K562 (cell line): ENCODE results near the gene C9. TPM values are rescaled to one million over a fixed set of nuclear protein-coding genes. Genes with fewer than 3 reads are reported as not detected.

Source experiments
- DACH1 ChIP-seq: fragments of 450-650 bp; IDR thresholded peaks from 2 replicates; pipeline ENCODE4 v1.6.1; 2018; ENCODE audit not compliant: partially characterized antibody
- GATAD2B ChIP-seq: fragments of 450-650 bp; IDR thresholded peaks from 2 replicates; pipeline ENCODE4 v1.6.1; 2017; ENCODE audit warnings: mild to moderate bottlenecking, borderline replicate concordance
- HDAC3 ChIP-seq: fragments of 450-650 bp; IDR thresholded peaks from 2 replicates; pipeline ENCODE4 v1.6.1; 2018; ENCODE audit warnings: borderline replicate concordance, mild to moderate bottlenecking, moderate library complexity; ENCODE audit not compliant: partially characterized antibody
- HDAC6 ChIP-seq: IDR thresholded peaks from 2 replicates; pipeline ENCODE4 v1.6.1; 2012; ENCODE audit warnings: low read depth, mild to moderate bottlenecking, control low read depth, inconsistent platforms, low read length, moderate library complexity
- SMARCC2 ChIP-seq: fragments of 450-650 bp; IDR thresholded peaks from 2 replicates; pipeline ENCODE4 v1.6.1; 2017; ENCODE audit warnings: antibody characterized with exemption, moderate library complexity, mild to moderate bottlenecking, low read depth
- TAF1 ChIP-seq: IDR thresholded peaks from 2 replicates; pipeline ENCODE4 v1.6.1; 2011; ENCODE audit warnings: mild to moderate bottlenecking, low read length, moderate library complexity; ENCODE audit not compliant: insufficient read depth, control insufficient read depth, severe bottlenecking; ENCODE audit errors: extremely low read depth
- XRCC3 ChIP-seq: fragments of 450-650 bp; IDR thresholded peaks from 2 replicates; pipeline ENCODE4 v1.6.1; 2017; ENCODE audit warnings: mild to moderate bottlenecking, moderate library complexity
- ZFP1 ChIP-seq: fragments of 450-650 bp; formaldehyde crosslinking; IDR thresholded peaks from 2 replicates; pipeline ENCODE4 v1.4.0; 2020; ENCODE audit warnings: mild to moderate bottlenecking, mixed read lengths
- ZNF589 ChIP-seq: fragments of 200-800 bp; sonication (Bioruptor generic); IDR thresholded peaks from 2 replicates; pipeline ENCODE4 v1.6.1; 2016; ENCODE audit warnings: low read depth, missing genetic modification characterization, missing compliant biosample characterization
- polyA plus RNA-seq, 8 experiments: library from polyadenylated mRNA; depleted of rRNA in 4 of 8; stranded (reverse) in 5 of 8; unstranded in 3 of 8; fragments of >200 nt; fragmentation: Nextera tagmentation in 2 of 8; fragmentation: Illumina TruSeq in 1 of 8; extraction: Ambion mirVana in 2 of 8; extraction: Trizol in 1 of 8; gene quantifications; 2 replicates each; pipeline versions ENCODE4 v1.2.1 to v1.2.3, GENCODE V29; 2011 to 2014; ENCODE audit warnings: inconsistent platforms in 1 of 8, missing spikeins in 1 of 8
- total RNA-seq, 7 experiments: library from RNA; depleted of rRNA in 6 of 7; stranded (reverse); fragments of >200 nt in 6 of 7; fragmentation: Illumina TruSeq in 2 of 7; extraction: Trizol in 2 of 7; gene quantifications; 2 replicates each; pipeline versions ENCODE4 v1.2.1 to v1.2.3, GENCODE V29; 2011 to 2021; ENCODE audit warnings: low replicate concordance in 1 of 7
- TF ChIP-seq, protein P1 (sequence below), 2 experiments: fragments of 450-650 bp in 1 of 2; sonication (generic) in 1 of 2; formaldehyde crosslinking in 1 of 2; IDR thresholded peaks; 2 replicates each; pipeline versions ENCODE4 v1.7.1 to v1.9.0; 2016 to 2022; ENCODE audit warnings: inconsistent platforms in 1 of 2, mild to moderate bottlenecking in 1 of 2, missing genetic modification reagents in 1 of 2
- TF ChIP-seq, protein P2 (sequence below): fragments of 450-650 bp; formaldehyde crosslinking; conservative IDR thresholded peaks from 2 replicates; pipeline ENCODE4 v1.4.0; 2022; ENCODE audit warnings: mild to moderate bottlenecking, missing genetic modification characterization
- TF ChIP-seq, protein P3 (sequence below): IDR thresholded peaks from 2 replicates; pipeline ENCODE4 v1.6.1; 2011; ENCODE audit not compliant: insufficient read length; ENCODE audit errors: extremely low read depth
- TF ChIP-seq, protein P4 (sequence below): fragments of 200-800 bp; sonication (Bioruptor generic); IDR thresholded peaks from 2 replicates; pipeline ENCODE4 v1.6.1; 2017; ENCODE audit warnings: missing genetic modification characterization, missing compliant biosample characterization

C9 gene
- total and polyA plus RNA-seq, 9 of the 15 experiments (the other 6 are each of a cell fraction or from before 2014, with no cell fraction given) = 0.08 to 0.38 TPM; not detected in 7

- TF ChIP-seq, protein P1, sequence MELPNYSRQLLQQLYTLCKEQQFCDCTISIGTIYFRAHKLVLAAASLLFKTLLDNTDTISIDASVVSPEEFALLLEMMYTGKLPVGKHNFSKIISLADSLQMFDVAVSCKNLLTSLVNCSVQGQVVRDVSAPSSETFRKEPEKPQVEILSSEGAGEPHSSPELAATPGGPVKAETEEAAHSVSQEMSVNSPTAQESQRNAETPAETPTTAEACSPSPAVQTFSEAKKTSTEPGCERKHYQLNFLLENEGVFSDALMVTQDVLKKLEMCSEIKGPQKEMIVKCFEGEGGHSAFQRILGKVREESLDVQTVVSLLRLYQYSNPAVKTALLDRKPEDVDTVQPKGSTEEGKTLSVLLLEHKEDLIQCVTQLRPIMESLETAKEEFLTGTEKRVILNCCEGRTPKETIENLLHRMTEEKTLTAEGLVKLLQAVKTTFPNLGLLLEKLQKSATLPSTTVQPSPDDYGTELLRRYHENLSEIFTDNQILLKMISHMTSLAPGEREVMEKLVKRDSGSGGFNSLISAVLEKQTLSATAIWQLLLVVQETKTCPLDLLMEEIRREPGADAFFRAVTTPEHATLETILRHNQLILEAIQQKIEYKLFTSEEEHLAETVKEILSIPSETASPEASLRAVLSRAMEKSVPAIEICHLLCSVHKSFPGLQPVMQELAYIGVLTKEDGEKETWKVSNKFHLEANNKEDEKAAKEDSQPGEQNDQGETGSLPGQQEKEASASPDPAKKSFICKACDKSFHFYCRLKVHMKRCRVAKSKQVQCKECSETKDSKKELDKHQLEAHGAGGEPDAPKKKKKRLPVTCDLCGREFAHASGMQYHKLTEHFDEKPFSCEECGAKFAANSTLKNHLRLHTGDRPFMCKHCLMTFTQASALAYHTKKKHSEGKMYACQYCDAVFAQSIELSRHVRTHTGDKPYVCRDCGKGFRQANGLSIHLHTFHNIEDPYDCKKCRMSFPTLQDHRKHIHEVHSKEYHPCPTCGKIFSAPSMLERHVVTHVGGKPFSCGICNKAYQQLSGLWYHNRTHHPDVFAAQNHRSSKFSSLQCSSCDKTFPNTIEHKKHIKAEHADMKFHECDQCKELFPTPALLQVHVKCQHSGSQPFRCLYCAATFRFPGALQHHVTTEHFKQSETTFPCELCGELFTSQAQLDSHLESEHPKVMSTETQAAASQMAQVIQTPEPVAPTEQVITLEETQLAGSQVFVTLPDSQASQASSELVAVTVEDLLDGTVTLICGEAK (IDR thresholded peaks at IDR 0.05) = peak; percentile 57; the same call in 1 of the 2 replicates
- TF ChIP-seq, protein P1 (CRISPR knock-in tag; IDR thresholded peaks at IDR 0.05) = no peak
- peak; percentile 96 for TF ChIP-seq DACH1
- TF ChIP-seq HDAC6 = no peak
- TF ChIP-seq ZFP1 (CRISPR knock-in tag) = no peak
- TF ChIP-seq SMARCC2 = peak; percentile 94
- TF ChIP-seq, protein P2, sequence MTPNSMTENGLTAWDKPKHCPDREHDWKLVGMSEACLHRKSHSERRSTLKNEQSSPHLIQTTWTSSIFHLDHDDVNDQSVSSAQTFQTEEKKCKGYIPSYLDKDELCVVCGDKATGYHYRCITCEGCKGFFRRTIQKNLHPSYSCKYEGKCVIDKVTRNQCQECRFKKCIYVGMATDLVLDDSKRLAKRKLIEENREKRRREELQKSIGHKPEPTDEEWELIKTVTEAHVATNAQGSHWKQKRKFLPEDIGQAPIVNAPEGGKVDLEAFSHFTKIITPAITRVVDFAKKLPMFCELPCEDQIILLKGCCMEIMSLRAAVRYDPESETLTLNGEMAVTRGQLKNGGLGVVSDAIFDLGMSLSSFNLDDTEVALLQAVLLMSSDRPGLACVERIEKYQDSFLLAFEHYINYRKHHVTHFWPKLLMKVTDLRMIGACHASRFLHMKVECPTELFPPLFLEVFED (CRISPR knock-in tag) = 0 out of 2 replicates have a peak, but pooled peaks have one; percentile 45
- TF ChIP-seq GATAD2B = no peak
- TF ChIP-seq, protein P3, sequence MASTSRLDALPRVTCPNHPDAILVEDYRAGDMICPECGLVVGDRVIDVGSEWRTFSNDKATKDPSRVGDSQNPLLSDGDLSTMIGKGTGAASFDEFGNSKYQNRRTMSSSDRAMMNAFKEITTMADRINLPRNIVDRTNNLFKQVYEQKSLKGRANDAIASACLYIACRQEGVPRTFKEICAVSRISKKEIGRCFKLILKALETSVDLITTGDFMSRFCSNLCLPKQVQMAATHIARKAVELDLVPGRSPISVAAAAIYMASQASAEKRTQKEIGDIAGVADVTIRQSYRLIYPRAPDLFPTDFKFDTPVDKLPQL = no peak
- no peak for TF ChIP-seq XRCC3
- TF ChIP-seq, protein P4, sequence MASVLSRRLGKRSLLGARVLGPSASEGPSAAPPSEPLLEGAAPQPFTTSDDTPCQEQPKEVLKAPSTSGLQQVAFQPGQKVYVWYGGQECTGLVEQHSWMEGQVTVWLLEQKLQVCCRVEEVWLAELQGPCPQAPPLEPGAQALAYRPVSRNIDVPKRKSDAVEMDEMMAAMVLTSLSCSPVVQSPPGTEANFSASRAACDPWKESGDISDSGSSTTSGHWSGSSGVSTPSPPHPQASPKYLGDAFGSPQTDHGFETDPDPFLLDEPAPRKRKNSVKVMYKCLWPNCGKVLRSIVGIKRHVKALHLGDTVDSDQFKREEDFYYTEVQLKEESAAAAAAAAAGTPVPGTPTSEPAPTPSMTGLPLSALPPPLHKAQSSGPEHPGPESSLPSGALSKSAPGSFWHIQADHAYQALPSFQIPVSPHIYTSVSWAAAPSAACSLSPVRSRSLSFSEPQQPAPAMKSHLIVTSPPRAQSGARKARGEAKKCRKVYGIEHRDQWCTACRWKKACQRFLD (CRISPR knock-in tag) = peak; percentile 82
- no peak for TF ChIP-seq TAF1
- peak; percentile 70 for TF ChIP-seq HDAC3
- TF ChIP-seq ZNF589 = 0 out of 2 replicates have a peak, but pooled peaks have one; percentile 11
These were observed 35.1 kb upstream of the C9 start (continued) for GRCh38 chr5:39399135-39400036.
